HepG2 (cell line): ENCODE data around the gene ALDOA. TPM values are rescaled to one million over a fixed set of nuclear protein-coding genes. Genes with fewer than 3 reads are reported as not detected.

Source experiments
- CAMTA2 ChIP-seq: sonication (generic); formaldehyde crosslinking; IDR thresholded peaks from 2 replicates; pipeline ENCODE4 v1.4.0; 2020; ENCODE audit warnings: mild to moderate bottlenecking, missing genetic modification reagents, borderline replicate concordance
- NFKB2 ChIP-seq: sonication (generic); formaldehyde crosslinking; IDR thresholded peaks from 2 replicates; pipeline ENCODE4 v1.4.0; 2020; ENCODE audit warnings: missing genetic modification reagents, borderline replicate concordance
- RFX5 ChIP-seq: IDR thresholded peaks from 2 replicates; pipeline ENCODE4 v1.6.1; 2011; ENCODE audit warnings: low read depth, low read length, improper control_type of control experiment
- ZNF383 ChIP-seq: sonication (generic); formaldehyde crosslinking; IDR thresholded peaks from 2 replicates; pipeline ENCODE4 v1.4.0; 2020; ENCODE audit warnings: missing genetic modification reagents, mild to moderate bottlenecking, borderline replicate concordance
- ZNF563 ChIP-seq: sonication (generic); formaldehyde crosslinking; IDR thresholded peaks from 2 replicates; pipeline ENCODE4 v1.8.0; 2022; ENCODE audit warnings: mild to moderate bottlenecking, moderate library complexity, missing genetic modification reagents
- ZSCAN20 ChIP-seq: sonication (generic); formaldehyde crosslinking; IDR thresholded peaks from 2 replicates; pipeline ENCODE4 v1.4.0; 2020; ENCODE audit warnings: missing genetic modification reagents, mild to moderate bottlenecking, borderline replicate concordance
- polyA plus RNA-seq, 8 experiments: library from polyadenylated mRNA; depleted of rRNA in 3 of 8; stranded (reverse) in 7 of 8; unstranded in 1 of 8; fragments of >200 nt; fragmentation: Illumina TruSeq in 4 of 8; extraction: Trizol in 4 of 8; gene quantifications; 2 replicates each; pipeline versions ENCODE4 v1.2.1 to v1.2.3, GENCODE V29; 2011 to 2016; ENCODE audit warnings: low read depth in 4 of 8, missing spikeins in 1 of 8, mixed read lengths in 1 of 8; ENCODE audit not compliant: insufficient read depth in 1 of 8
- total RNA-seq, 5 experiments: library from RNA; depleted of rRNA; stranded (reverse); fragments of >200 nt; fragmentation: Illumina TruSeq; extraction: Trizol; gene quantifications; 2 replicates each; pipeline ENCODE4 v1.2.3, GENCODE V29; 2016; ENCODE audit warnings: low read depth in 1 of 5
- TF ChIP-seq, protein P1 (sequence below): sonication (generic); formaldehyde crosslinking; IDR thresholded peaks from 2 replicates; pipeline ENCODE4 v1.9.0; 2021; ENCODE audit warnings: missing genetic modification reagents, borderline replicate concordance
- TF ChIP-seq, protein P2 (sequence below), 2 experiments: sonication (generic) in 1 of 2; formaldehyde crosslinking in 1 of 2; IDR thresholded peaks; 2 replicates each; pipeline versions ENCODE4 v1.4.0 to v1.6.1; 2016 to 2020; ENCODE audit warnings: borderline replicate concordance in 1 of 2, low read depth in 1 of 2, mild to moderate bottlenecking in 1 of 2, missing genetic modification reagents in 1 of 2
- TF ChIP-seq, protein P3 (sequence below): sonication (generic); formaldehyde crosslinking; IDR thresholded peaks from 2 replicates; pipeline ENCODE4 v1.5.1; 2020; ENCODE audit warnings: missing genetic modification reagents, mild to moderate bottlenecking, borderline replicate concordance
- TF ChIP-seq, protein P4 (sequence below), 2 experiments: sonication (generic) in 1 of 2; formaldehyde crosslinking in 1 of 2; IDR thresholded peaks; 2 replicates each; pipeline versions ENCODE4 v1.6.1 to v1.9.0; 2014 to 2022; ENCODE audit warnings: antibody characterized with exemption in 1 of 2, borderline replicate concordance in 1 of 2, inconsistent platforms in 1 of 2, low read depth in 1 of 2, missing genetic modification reagents in 1 of 2

Gene ALDOA
- total and polyA plus RNA-seq, 2 of the 13 experiments (the other 11 are each of a cell fraction or from before 2014, with no cell fraction given): 925 to 1,884 TPM

DNA sequence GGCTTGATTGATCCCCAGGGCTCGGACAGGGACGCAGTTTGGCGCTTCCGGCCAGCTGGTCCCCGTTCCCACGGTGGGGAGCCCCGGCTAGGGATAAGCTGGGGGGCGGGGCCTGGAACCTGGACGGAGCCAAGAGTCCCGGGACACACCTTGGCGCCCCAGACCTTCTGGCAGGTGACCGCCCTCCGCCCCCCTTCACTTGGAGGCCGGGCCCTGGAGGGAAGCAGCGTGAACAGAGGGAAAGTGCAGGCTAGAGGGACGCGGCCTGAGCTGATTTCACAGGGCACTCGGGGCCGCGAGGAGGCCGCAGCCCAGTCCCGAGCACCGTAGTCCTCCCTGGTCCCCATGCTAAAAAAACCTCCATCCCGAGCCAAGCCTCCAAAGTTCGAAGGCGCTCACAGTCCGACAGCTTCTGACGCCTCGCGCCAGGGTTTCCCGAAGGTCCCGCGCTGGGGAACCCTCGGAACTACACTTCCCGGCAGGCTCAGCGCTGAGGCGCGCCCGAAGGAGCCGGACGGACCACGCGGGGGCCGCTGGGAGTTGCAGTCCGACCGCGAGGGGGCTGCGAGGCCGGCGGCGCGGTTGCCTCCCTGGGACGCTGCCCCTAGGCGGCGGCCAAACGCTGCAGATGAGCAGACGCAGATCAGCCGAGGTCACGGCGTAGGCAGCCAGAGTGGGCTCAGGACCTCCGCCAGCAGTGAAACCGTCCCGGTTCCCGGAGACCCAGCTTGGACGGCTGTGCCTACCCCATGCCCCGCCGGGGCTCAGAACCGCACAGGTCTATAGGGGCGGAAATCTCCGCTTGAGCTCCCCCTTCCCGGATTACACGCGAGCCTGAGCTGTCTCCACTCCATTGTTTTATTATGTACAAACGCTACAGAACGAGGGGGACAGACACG lies 26.2 kb downstream of the ALDOA start, which contains the start of gene TBX6 (continued):
- TF ChIP-seq, protein P1, sequence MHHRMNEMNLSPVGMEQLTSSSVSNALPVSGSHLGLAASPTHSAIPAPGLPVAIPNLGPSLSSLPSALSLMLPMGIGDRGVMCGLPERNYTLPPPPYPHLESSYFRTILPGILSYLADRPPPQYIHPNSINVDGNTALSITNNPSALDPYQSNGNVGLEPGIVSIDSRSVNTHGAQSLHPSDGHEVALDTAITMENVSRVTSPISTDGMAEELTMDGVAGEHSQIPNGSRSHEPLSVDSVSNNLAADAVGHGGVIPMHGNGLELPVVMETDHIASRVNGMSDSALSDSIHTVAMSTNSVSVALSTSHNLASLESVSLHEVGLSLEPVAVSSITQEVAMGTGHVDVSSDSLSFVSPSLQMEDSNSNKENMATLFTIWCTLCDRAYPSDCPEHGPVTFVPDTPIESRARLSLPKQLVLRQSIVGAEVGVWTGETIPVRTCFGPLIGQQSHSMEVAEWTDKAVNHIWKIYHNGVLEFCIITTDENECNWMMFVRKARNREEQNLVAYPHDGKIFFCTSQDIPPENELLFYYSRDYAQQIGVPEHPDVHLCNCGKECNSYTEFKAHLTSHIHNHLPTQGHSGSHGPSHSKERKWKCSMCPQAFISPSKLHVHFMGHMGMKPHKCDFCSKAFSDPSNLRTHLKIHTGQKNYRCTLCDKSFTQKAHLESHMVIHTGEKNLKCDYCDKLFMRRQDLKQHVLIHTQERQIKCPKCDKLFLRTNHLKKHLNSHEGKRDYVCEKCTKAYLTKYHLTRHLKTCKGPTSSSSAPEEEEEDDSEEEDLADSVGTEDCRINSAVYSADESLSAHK (CRISPR knock-in tag): 0 out of 2 replicates have a peak, but pooled peaks have one; percentile 57
- no peak for TF ChIP-seq RFX5
- TF ChIP-seq, protein P2, sequence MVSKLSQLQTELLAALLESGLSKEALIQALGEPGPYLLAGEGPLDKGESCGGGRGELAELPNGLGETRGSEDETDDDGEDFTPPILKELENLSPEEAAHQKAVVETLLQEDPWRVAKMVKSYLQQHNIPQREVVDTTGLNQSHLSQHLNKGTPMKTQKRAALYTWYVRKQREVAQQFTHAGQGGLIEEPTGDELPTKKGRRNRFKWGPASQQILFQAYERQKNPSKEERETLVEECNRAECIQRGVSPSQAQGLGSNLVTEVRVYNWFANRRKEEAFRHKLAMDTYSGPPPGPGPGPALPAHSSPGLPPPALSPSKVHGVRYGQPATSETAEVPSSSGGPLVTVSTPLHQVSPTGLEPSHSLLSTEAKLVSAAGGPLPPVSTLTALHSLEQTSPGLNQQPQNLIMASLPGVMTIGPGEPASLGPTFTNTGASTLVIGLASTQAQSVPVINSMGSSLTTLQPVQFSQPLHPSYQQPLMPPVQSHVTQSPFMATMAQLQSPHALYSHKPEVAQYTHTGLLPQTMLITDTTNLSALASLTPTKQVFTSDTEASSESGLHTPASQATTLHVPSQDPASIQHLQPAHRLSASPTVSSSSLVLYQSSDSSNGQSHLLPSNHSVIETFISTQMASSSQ (IDR thresholded peaks at IDR 0.05; ENCODE audit: low read depth): no peak
- TF ChIP-seq, protein P2 (CRISPR knock-in tag; IDR thresholded peaks at IDR 0.05; ENCODE audit: borderline replicate concordance): no peak
- TF ChIP-seq CAMTA2 (CRISPR knock-in tag): no peak
- no peak for TF ChIP-seq NFKB2 (CRISPR knock-in tag)
- TF ChIP-seq, protein P3, sequence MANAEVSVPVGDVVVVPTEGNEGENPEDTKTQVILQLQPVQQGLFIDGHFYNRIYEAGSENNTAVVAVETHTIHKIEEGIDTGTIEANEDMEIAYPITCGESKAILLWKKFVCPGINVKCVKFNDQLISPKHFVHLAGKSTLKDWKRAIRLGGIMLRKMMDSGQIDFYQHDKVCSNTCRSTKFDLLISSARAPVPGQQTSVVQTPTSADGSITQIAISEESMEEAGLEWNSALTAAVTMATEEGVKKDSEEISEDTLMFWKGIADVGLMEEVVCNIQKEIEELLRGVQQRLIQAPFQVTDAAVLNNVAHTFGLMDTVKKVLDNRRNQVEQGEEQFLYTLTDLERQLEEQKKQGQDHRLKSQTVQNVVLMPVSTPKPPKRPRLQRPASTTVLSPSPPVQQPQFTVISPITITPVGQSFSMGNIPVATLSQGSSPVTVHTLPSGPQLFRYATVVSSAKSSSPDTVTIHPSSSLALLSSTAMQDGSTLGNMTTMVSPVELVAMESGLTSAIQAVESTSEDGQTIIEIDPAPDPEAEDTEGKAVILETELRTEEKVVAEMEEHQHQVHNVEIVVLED: peak; percentile 90
- TF ChIP-seq, protein P4, sequence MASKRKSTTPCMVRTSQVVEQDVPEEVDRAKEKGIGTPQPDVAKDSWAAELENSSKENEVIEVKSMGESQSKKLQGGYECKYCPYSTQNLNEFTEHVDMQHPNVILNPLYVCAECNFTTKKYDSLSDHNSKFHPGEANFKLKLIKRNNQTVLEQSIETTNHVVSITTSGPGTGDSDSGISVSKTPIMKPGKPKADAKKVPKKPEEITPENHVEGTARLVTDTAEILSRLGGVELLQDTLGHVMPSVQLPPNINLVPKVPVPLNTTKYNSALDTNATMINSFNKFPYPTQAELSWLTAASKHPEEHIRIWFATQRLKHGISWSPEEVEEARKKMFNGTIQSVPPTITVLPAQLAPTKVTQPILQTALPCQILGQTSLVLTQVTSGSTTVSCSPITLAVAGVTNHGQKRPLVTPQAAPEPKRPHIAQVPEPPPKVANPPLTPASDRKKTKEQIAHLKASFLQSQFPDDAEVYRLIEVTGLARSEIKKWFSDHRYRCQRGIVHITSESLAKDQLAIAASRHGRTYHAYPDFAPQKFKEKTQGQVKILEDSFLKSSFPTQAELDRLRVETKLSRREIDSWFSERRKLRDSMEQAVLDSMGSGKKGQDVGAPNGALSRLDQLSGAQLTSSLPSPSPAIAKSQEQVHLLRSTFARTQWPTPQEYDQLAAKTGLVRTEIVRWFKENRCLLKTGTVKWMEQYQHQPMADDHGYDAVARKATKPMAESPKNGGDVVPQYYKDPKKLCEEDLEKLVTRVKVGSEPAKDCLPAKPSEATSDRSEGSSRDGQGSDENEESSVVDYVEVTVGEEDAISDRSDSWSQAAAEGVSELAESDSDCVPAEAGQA (IDR thresholded peaks at IDR 0.05; ENCODE audit: low read depth): 0 out of 2 replicates have a peak, but pooled peaks have one; percentile 42
- TF ChIP-seq, protein P4 (CRISPR knock-in tag; IDR thresholded peaks at IDR 0.05; ENCODE audit: borderline replicate concordance): 0 out of 2 replicates have a peak, but pooled peaks have one; percentile 36
- no peak for TF ChIP-seq ZNF383 (CRISPR knock-in tag)
- peak; percentile 71 for TF ChIP-seq ZSCAN20 (CRISPR knock-in tag)
- TF ChIP-seq ZNF563 (CRISPR knock-in tag): peak; percentile 46; the same call in 1 of the 2 replicates
